ENCODE results near the gene SPEM2. TPM values are rescaled to one million over a fixed set of nuclear protein-coding genes. Genes with fewer than 3 reads are reported as not detected.

The SPEM2 gene
- total RNA-seq, 1 donor from 2014 or later: not detected

- intact Hi-C loops (cut with DNase I): loop anchor here (1.0 kb wide), 1 partner anchor 83 kb away; no protein-coding TSS in a partner anchor
- H3K27ac ChIP-seq: no peak overlapping the region
These were observed 13.4 kb downstream of the SPEM2 start for GRCh38 chr17:7438656-7439460.

GRCh38 chr17:7439462-7440112, 14.2 kb downstream of the SPEM2 start, which contains the start of gene FGF11:
FGF11 (plus strand) TSS chr17:7439512; CDS start chr17:7439621, 109 bp downstream.
- intact Hi-C loops (cut with DNase I): no loop called here
- no peaks in the 10 kb centered on the region for H3K36me3 ChIP-seq
- H3K27me3 ChIP-seq: peaks cover 14% of the 10 kb centered on the region
- no peak for TF ChIP-seq CTCF (IDR thresholded peaks at IDR 0.05)
- H3K27ac ChIP-seq: no peak within 1 kb of the TSS
- peak within 1 kb of the TSS; percentile 51 to 69 for H3K4me3 ChIP-seq
- H3K4me1 ChIP-seq: peaks cover 18 to 39% of the 10 kb centered on the region in 2 donors
- no peak for DNase-seq (ENCODE audit: low spot score in 2 of 2)
- no peaks in the 10 kb centered on the region for H3K9me3 ChIP-seq

More at GRCh38 chr17:7438656-7439460, 13.4 kb downstream of the SPEM2 start:
- peak overlapping the region; percentile 51 to 69 for H3K4me3 ChIP-seq
- no peak for TF ChIP-seq CTCF (IDR thresholded peaks at IDR 0.05)
- H3K9me3 ChIP-seq: no peaks in the 10 kb centered on the region
- peaks cover 18 to 36% of the 10 kb centered on the region in 2 donors for H3K4me1 ChIP-seq
- no peaks in the 10 kb centered on the region for H3K36me3 ChIP-seq
- DNase-seq (ENCODE audit: low spot score in 2 of 2): no peak
- peaks cover 14% of the 10 kb centered on the region for H3K27me3 ChIP-seq

- H3K27ac ChIP-seq: no peak overlapping the region
- DNase-seq (ENCODE audit: low spot score in 2 of 2): peak in 1 of 2 donors; percentile 73
- H3K9me3 ChIP-seq: no peaks in the 10 kb centered on the region
- intact Hi-C loops (cut with DNase I): no loop called here
- TF ChIP-seq CTCF (IDR thresholded peaks at IDR 0.05): no peak
- peaks cover 14% of the 10 kb centered on the region for H3K27me3 ChIP-seq
- peak overlapping the region; percentile 51 to 53 for H3K4me3 ChIP-seq
- H3K4me1 ChIP-seq: peaks cover 22 to 45% of the 10 kb centered on the region in 2 donors
- H3K36me3 ChIP-seq: no peaks in the 10 kb centered on the region
These were observed 14.9 kb downstream of the SPEM2 start for GRCh38 chr17:7440113-7440833.

GRCh38 chr17:7440834-7441195, 15.4 kb downstream of the SPEM2 start:
- Histone ChIP-seq H3K9me3 (no peaks in the 10 kb centered on the region), H3K36me3 (no peaks in the 10 kb centered on the region), H3K27me3 (peaks cover 14% of the 10 kb centered on the region), H3K4me3 (peak overlapping the region; percentile 51 to 53), H3K27ac (no peak overlapping the region), H3K4me1 (peaks cover 25 to 46% of the 10 kb centered on the region in 2 donors)
- intact Hi-C loops (cut with DNase I): no loop called here
- DNase-seq (ENCODE audit: low spot score in 2 of 2): no peak
- TF ChIP-seq CTCF (IDR thresholded peaks at IDR 0.05): no peak

GRCh38 chr17:7441266-7441665, 15.8 kb downstream of the SPEM2 start:
- Histone ChIP-seq H3K4me3 (no peak overlapping the region), H3K27me3 (peaks cover 14% of the 10 kb centered on the region), H3K4me1 (peaks cover 27 to 42% of the 10 kb centered on the region in 2 donors), H3K36me3 (no peaks in the 10 kb centered on the region), H3K27ac (no peak overlapping the region), H3K9me3 (no peaks in the 10 kb centered on the region)
- TF ChIP-seq CTCF (IDR thresholded peaks at IDR 0.05): no peak
- DNase-seq (ENCODE audit: low spot score in 2 of 2): no peak
- intact Hi-C loops (cut with DNase I): no loop called here
